Measurements from ENCODE around the gene ST6GALNAC4. TPM values are rescaled to one million over a fixed set of nuclear protein-coding genes. Genes with fewer than 3 reads are reported as not detected.

Gene ST6GALNAC4
- total and polyA plus RNA-seq, 9 of the 15 experiments (the other 6 are each of a cell fraction or from before 2014, with no cell fraction given): 2.6 to 43.1 (median 15.4) TPM

GRCh38 chr9:127955294-127956015 is 38.6 kb upstream of the ST6GALNAC4 start (continued):
- TF ChIP-seq ZBTB11 (CRISPR knock-in tag; IDR thresholded peaks at IDR 0.05) (peak in 1 of 3 experiments; percentile 52; a peak in 1 of 6 replicates), VEZF1 (CRISPR knock-in tag; IDR thresholded peaks at IDR 0.05) (peak; percentile 52; the same call in 1 of the 2 replicates), KAT8 (IDR thresholded peaks at IDR 0.05; ENCODE audit: low read depth) (no peak), TFAP4 (CRISPR knock-in tag; IDR thresholded peaks at IDR 0.05; ENCODE audit: borderline replicate concordance) (0 out of 2 replicates have a peak, but pooled peaks have one; percentile 32), GATAD2A (IDR thresholded peaks at IDR 0.05) (no peak), CBFA2T2 (conservative IDR thresholded peaks at IDR 0.05) (0 out of 2 replicates have a peak, but pooled peaks have one; percentile 20), MAZ (CRISPR knock-in tag; conservative IDR thresholded peaks at IDR 0.05 in 1 of 2, IDR thresholded peaks at IDR 0.05 in 1 of 2) (peak in 1 of 2 experiments; percentile 61; a peak in 2 of 4 replicates), LEF1 (IDR thresholded peaks at IDR 0.05) (0 out of 2 replicates have a peak, but pooled peaks have one; percentile 21), TCF7L2 (IDR thresholded peaks at IDR 0.05; ENCODE audit: low read depth, low read length) (no peak), MAX (CRISPR knock-in tag; IDR thresholded peaks at IDR 0.05) (peak; percentile 10; the same call in 1 of the 2 replicates), JUN (IDR thresholded peaks at IDR 0.05; ENCODE audit: borderline replicate concordance, low read depth, low read length) (peak; percentile 95), JUN (CRISPR knock-in tag; IDR thresholded peaks at IDR 0.05; ENCODE audit: borderline replicate concordance) (no peak), HDAC6 (IDR thresholded peaks at IDR 0.05; ENCODE audit: low read depth, low read length) (no peak), TOE1 (IDR thresholded peaks at IDR 0.05; ENCODE audit: borderline replicate concordance) (peak; percentile 28; the same call in 1 of the 2 replicates), TOE1 (CRISPR knock-in tag; IDR thresholded peaks at IDR 0.05; ENCODE audit: borderline replicate concordance, low read depth) (0 out of 2 replicates have a peak, but pooled peaks have one; percentile 41), NFE2 (IDR thresholded peaks at IDR 0.05; ENCODE audit: low read depth) (peak; percentile 67; the same call in 1 of the 2 replicates), ZKSCAN1 (IDR thresholded peaks at IDR 0.05; ENCODE audit: low read depth, low read length) (no peak), JUNB (CRISPR knock-in tag; conservative IDR thresholded peaks at IDR 0.05) (peak; percentile 73), ESRRA (IDR thresholded peaks at IDR 0.05; ENCODE audit: borderline replicate concordance, low read depth) (peak; percentile 86), FOXK2 (conservative IDR thresholded peaks at IDR 0.05 in 1 of 2, IDR thresholded peaks at IDR 0.05 in 1 of 2; ENCODE audit: low read depth in 2 of 2) (0 out of 4 replicates have a peak, but pooled peaks of 1 of the 2 experiments have one; percentile 18)
